GM18907 (cell line): ENCODE measurements around the gene EBF3.

Experiments
- ATAC-seq: cut with Tn5 transposase; IDR thresholded peaks from one replicate; pipeline ENCODE4 v1.9.1; 2021; ENCODE audit warnings: mild to moderate bottlenecking, moderate library complexity; ENCODE audit not compliant: unreplicated experiment

The EBF3 gene

GRCh38 chr10:129972145-129972965, 8.3 kb upstream of the EBF3 start:
- ATAC-seq = no peak

DNA sequence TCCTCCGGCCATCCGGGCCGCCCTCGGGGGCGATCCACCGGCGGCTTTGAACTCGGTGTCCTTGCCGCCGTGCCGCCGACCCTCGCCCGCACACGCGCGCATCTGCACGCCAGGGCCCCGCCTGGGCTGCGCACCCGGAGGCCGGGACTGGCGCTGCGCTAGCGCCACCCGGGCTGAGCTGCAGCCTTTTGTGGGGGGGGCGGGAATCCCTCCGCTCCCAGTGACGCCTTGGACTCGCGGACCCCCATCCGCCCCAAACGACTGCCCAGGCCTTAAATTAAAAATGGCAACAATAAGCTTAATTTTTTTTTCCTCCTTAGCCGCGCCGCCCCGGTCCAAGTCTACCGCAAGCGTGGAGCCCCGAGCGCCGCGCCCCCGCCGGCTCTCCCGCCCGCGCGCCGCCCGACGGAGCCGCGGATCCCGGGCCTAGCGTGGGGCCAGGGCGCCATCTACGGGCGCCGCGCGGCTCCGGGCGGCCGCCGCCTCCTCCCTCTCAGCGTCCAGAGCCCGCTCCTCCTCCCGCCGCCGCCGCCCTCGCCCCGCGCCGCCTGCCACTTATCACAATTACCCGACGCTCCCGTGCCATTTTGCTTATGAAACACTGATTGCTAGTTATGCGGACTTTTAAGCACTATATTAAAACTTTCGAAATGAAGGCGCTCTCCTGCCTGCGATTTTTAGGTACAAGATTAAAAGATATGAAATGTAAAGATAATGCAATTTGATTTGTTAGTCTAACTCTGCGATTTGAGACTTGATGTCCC, 7.5 kb upstream of the EBF3 start:
- no peak for ATAC-seq

GRCh38 chr10:129970465-129971364, 6.6 kb upstream of the EBF3 start:
- no peak for ATAC-seq

DNA sequence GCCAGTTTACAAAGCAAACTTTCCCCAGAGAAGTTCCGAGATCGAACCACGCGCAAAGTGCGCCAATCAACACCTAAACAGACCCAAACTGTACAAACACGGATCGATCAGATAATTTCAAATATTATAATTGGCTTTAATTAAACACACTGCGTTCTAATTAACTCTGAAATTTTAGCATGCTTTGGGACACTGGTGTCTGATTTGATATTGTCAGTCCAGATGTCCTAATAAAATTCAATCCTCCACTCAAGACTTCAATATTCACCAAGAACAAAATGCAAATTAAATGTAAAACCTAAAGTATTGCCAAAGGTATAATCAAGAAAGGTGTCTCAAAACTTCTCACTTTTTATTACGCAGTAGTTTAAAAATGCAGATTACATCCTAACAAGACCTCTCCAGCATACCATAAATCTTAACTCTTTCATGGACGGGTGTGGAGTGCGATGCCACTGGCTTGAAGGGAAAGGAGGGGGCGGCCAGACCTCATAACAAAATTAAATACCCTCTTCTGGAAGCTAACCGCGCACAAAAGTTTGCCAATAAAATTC, 5.9 kb upstream of the EBF3 start:
- no peak for ATAC-seq

DNA sequence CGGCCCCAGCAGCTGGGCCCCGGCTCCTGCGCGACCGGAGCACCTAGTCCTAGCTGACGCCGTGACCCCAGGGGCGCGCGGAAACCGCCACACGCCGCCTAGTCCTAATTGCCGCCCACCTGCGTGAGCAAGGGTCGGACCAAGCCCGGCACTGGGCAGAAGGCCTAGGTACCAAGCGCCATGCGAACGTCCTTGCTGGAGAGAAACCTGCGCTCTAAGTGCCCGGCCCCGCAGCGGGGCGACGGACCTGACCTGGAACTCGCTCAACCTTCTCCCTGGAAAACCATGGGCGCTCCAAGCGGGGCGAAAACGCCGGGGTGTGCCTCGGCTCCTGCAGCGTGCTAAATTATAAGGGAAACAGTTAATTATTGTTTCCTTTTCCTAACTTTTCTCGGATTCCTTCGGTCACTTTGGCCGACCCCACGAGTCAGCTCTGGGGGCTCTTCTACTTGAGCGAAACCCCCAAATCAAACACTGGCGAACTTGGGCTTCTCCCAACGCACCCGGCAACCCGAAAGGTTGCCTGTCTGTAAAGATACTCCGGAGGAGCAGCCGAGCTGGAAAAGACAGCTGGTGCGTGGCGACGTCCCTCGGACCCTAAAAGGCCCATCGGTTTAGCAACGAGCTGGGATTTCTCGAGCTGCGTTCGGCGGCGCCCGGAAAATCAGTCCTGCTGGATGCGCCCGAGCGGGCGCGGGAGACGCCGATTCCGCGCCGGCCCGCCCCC, 5.3 kb upstream of the EBF3 start:
- no peak for ATAC-seq

DNA sequence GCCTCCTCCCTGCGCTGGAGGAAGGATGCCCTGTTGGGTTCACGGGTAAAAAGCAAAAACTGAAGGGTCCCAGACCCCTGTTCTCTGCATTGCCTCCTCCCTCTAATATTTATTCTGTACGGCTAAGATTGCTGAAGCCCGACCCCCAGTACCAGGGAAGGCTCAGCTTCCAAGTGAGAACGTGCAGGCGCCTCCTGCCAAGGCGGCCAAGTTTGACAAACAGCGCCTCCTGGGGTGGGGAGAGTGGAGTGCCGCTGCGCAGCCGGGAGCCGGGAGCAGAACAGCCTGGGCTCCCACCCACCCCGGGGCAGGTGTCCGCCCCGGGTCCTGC, 4.7 kb upstream of the EBF3 start:
- ATAC-seq = no peak

DNA sequence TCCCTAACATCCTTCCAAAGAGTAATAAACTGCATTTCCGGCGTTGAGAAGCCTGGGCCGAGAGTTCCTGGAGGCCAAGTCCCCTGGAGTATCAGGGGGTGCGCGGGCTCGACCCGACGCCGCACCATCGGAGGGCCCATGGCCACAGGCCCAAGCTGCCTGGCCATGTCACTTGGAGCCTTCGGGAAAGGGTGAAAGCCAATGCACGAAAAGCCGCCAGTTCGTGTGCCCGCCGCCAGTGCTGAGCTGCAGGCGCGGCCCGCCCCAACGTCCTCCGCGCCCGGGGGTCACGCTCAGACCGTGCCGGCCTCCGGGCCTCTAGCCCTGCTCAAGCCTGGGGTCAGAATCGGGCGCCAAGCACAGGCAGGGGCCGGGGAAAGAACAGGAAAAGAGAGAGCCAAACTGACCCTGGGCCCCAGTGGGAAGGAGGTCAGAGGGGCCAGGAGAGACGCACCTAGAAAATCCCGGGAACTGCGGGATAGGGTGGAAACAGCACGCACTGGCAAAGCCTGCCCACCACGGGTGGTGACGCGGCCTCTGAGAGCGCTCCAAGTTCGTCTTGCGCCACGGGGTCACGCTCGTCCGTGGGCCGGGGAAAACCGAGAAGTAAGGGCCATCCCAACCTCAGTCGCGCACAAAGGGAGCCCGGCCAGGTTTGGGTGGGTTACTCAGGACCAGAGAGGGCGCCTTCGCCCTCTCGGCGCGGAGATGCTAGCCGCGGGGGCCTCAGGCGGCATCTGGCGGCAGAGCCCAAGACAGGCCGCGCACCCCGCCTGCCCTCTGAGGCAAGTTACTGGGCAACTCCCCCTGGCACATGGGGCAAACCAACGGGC, 4.2 kb upstream of the EBF3 start:
- ATAC-seq = no peak

GRCh38 chr10:129967579-129968019, 3.5 kb upstream of the EBF3 start:
- ATAC-seq = no peak

DNA sequence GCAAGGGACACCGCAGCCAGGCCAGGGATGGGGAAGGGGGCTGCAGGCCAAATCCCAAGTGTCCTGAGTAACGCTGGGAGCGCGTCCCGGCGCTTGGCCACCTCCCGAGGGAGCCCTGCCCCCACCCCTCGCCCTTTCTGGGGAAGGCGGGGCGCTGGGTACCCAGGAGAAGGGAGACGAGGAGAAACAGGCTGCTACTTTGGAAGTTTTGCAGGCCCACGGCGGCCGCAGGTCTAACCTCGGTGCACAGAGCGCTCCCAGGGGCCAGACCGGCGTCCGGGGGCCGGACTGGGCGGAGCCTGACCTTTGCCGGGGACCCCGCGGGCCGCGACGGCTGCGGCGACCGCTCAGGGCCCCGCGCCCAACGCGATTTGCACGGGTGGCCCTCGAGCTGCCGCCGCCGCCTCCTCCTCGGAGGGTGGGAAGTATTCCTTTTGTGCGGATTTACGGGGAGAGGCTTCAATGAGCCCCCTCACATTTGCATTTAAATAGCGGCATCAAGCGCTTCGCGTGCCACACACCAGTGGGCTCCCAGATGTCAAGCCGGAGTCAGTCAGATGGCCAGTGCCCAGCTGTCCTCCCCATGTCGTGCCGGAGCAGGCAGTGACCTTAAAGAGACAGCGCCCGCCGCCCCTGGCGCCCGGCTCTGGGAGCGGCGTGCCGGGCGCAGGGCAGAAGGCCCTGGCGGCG, 3.0 kb upstream of the EBF3 start:
- ATAC-seq = no peak

DNA sequence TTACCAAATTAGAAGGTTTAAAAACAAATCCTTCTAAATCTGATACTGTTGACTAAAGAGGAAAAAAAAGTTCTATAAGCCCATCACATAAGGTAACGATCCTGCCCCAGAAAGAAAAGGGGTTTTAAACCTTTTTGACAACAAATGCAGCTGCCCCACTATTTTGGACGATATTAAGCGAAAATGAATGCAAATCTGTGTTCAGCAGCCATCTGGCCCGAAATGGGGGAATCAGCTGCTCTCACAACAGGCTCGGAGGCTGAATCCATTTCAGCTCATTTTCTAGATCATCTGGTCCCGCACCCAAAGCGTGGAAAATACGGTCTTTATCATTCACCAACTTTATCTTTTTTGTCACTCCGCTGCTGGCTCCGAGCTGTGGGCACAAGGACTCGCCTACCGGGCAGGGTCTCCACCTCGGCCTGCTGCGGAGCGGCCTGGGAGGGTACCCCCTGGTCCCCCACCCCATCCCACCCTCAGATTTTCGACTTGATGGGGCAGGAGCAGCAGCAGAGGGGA, 2.4 kb upstream of the EBF3 start:
- ATAC-seq = no peak

- ATAC-seq = no peak
Measured at GRCh38 chr10:129965959-129966358, 1.9 kb upstream of the EBF3 start.

- no peak for ATAC-seq
Measured at GRCh38 chr10:129965425-129965808, 1.3 kb upstream of the EBF3 start.

- no peak for ATAC-seq
Measured at GRCh38 chr10:129964611-129965424, 744 bp upstream of the EBF3 start.

GRCh38 chr10:129962872-129963640, 1.0 kb downstream of the EBF3 start:
- ATAC-seq = no peak

GRCh38 chr10:129962031-129962871, 1.8 kb downstream of the EBF3 start:
- ATAC-seq = no peak

DNA sequence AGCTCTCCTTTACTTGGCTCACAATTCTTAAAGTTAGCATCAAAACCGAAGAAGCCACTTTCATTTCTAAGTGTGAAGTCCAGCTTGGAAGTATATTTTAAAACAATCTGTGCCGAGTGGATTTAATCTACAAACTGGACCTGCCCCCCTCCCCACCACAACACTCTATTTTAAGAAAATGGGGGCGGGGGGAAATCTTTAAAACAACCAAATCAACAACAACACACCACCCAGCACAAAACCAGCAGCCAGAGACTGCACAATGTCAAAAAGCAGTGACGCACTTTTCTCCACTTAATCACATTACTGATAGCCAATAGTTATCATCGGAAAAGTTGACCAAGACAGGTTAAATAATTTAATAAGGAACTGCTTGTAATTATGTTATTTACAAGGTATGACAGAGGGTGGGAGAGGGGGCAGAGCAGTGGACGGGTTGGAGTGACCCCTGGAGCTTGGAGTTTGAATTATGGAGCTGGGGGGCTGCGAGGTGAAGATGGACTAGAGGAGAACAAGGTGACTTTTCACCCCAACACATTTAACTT, 2.8 kb downstream of the EBF3 start:
- no peak for ATAC-seq
